ENCODE results near the gene BEST2.

BEST2 gene

GRCh38 chr19:12720296-12720695 lies 31.3 kb upstream of the BEST2 start:
- Histone ChIP-seq H3K36me3 (peaks cover 6 to 39% (median 26%) of the 10 kb centered on the region in 3 donors), H3K27me3 (no peaks in the 10 kb centered on the region), H3K4me3 (peak overlapping the region; percentile 90 to 91), H3K9me3 (no peaks in the 10 kb centered on the region), H3K4me1 (peaks cover 0 to 47% (median 33%) of the 10 kb centered on the region in 4 donors), H3K27ac (peak overlapping the region; percentile 89 to 96)
- no peak for DNase-seq
- TF ChIP-seq, protein P1, sequence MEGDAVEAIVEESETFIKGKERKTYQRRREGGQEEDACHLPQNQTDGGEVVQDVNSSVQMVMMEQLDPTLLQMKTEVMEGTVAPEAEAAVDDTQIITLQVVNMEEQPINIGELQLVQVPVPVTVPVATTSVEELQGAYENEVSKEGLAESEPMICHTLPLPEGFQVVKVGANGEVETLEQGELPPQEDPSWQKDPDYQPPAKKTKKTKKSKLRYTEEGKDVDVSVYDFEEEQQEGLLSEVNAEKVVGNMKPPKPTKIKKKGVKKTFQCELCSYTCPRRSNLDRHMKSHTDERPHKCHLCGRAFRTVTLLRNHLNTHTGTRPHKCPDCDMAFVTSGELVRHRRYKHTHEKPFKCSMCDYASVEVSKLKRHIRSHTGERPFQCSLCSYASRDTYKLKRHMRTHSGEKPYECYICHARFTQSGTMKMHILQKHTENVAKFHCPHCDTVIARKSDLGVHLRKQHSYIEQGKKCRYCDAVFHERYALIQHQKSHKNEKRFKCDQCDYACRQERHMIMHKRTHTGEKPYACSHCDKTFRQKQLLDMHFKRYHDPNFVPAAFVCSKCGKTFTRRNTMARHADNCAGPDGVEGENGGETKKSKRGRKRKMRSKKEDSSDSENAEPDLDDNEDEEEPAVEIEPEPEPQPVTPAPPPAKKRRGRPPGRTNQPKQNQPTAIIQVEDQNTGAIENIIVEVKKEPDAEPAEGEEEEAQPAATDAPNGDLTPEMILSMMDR (IDR thresholded peaks at IDR 0.05), result no peak
- intact Hi-C loops (cut with DNase I; ENCODE audit: low total_unique reads), result loop anchor here (5.0 kb wide), 1 partner anchor 793 kb away; the partner anchor contains the start of gene ZNF700

DNA sequence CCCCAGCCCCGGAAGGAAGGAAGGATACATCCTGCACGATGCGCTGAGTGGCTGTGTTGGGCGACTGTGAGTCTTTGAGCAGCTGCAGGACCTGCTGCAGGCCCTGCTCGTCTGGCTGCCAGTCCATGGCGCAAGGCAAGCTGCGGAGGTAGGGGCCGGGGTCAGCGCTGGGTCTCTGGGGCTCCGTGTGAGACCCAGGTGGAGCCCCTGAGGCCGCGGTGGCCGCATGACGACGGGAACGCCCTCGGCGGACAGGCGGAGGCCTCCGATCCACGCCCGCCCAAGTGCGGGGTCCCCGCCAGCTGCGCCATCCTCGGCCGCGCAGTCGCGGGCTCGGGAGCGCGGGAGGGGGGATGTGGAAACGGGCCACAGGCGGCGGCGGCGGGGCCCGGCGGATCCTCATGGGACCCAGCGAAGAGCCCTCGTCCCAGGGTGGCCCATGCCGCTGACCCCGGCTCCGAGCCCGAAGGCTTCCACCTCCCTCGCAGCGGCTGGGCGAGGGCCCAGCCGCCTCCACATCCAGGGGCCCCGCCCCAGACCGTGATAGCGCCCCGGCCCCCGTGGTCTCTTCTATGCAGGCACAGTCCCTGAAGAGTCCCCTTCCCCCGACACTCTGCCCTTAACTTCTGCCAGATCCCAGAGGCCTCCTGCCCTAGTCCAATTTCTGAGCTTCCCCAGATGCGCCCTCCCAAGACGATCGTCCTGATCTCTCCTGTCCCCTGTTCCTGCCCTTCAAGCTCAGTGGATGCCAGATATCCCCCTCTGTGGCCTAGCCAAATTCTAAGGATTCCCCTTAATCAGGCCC lies 30.5 kb upstream of the BEST2 start:
- no peak for DNase-seq
- H3K36me3 ChIP-seq, result peaks cover 0 to 32% (median 19%) of the 10 kb centered on the region in 3 donors
- H3K27ac ChIP-seq, result peak overlapping the region; percentile 89 to 96
- TF ChIP-seq, protein P1 (IDR thresholded peaks at IDR 0.05), result no peak
- H3K4me3 ChIP-seq, result peak overlapping the region; percentile 90 to 91
- H3K9me3 ChIP-seq, result no peaks in the 10 kb centered on the region
- H3K4me1 ChIP-seq, result peaks cover 0 to 47% (median 33%) of the 10 kb centered on the region in 4 donors
- no peaks in the 10 kb centered on the region for H3K27me3 ChIP-seq
- intact Hi-C loops (cut with DNase I; ENCODE audit: low total_unique reads), result loop anchor here (5.0 kb wide), 1 partner anchor 794 kb away; the partner anchor contains the start of gene ZNF700

GRCh38 chr19:12721656-12722565 lies 29.7 kb upstream of the BEST2 start:
- Histone ChIP-seq H3K4me3 (peak overlapping the region; percentile 90 to 91), H3K4me1 (peaks cover 0 to 47% (median 33%) of the 10 kb centered on the region in 4 donors), H3K27me3 (no peaks in the 10 kb centered on the region), H3K9me3 (no peaks in the 10 kb centered on the region), H3K27ac (peak overlapping the region; percentile 89 to 96), H3K36me3 (peaks cover 0 to 32% (median 10%) of the 10 kb centered on the region in 3 donors)
- intact Hi-C loops (cut with DNase I; ENCODE audit: low total_unique reads), result loop anchor here (5.0 kb wide), 1 partner anchor 795 kb away; the partner anchor contains the start of gene ZNF700
- DNase-seq, result peak; percentile 68 to 88
- TF ChIP-seq, protein P1 (IDR thresholded peaks at IDR 0.05), result no peak

GRCh38 chr19:12722566-12723380 lies 28.8 kb upstream of the BEST2 start:
- no peaks in the 10 kb centered on the region for H3K27me3 ChIP-seq
- H3K4me3 ChIP-seq, result peak overlapping the region; percentile 90 to 91
- H3K27ac ChIP-seq, result peak overlapping the region; percentile 89 to 96
- H3K4me1 ChIP-seq, result peaks cover 0 to 47% (median 33%) of the 10 kb centered on the region in 4 donors
- H3K9me3 ChIP-seq, result no peaks in the 10 kb centered on the region
- H3K36me3 ChIP-seq, result peaks cover 0 to 28% (median 12%) of the 10 kb centered on the region in 3 donors
- TF ChIP-seq, protein P1 (IDR thresholded peaks at IDR 0.05), result no peak
- DNase-seq, result peak; percentile 99
- intact Hi-C loops (cut with DNase I; ENCODE audit: low total_unique reads), result loop anchor here (5.0 kb wide), 1 partner anchor 795 kb away; the partner anchor contains the start of gene ZNF700

DNA sequence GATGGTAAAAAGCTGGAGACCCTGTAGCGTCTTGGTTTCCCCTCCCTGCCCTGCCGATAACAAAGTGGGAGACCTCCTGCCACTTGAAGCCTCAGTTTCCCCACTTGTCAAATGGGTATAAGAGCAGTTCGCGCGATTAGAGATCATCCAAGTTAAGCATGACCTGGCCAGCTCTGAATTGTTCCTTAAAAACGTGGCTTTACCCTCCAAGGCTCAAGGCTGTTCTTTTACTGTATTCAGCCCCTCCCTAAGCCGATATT lies 28.3 kb upstream of the BEST2 start:
- H3K9me3 ChIP-seq, result no peaks in the 10 kb centered on the region
- intact Hi-C loops (cut with DNase I; ENCODE audit: low total_unique reads), result loop anchor here (5.0 kb wide), 1 partner anchor 796 kb away; the partner anchor contains the start of gene ZNF700
- peak overlapping the region; percentile 89 to 96 for H3K27ac ChIP-seq
- H3K4me3 ChIP-seq, result peak overlapping the region; percentile 90 to 91
- no peaks in the 10 kb centered on the region for H3K27me3 ChIP-seq
- peaks cover 0 to 47% (median 33%) of the 10 kb centered on the region in 4 donors for H3K4me1 ChIP-seq
- DNase-seq, result no peak
- TF ChIP-seq, protein P1 (IDR thresholded peaks at IDR 0.05), result no peak
- peaks cover 0 to 28% (median 13%) of the 10 kb centered on the region in 3 donors for H3K36me3 ChIP-seq

Measured in tibial artery (tissue), 4 donors.